HCT116 (cell line): Measurements from ENCODE around the gene KSR1. TPM values are rescaled to one million over a fixed set of nuclear protein-coding genes. Genes with fewer than 3 reads are reported as not detected.

ENCODE experiments used
- ATAC-seq: fragments of 200-7000 bp; cut with Tn5 transposase; 2 replicates; pipeline ENCODE4 v1.9.1; 2020; ENCODE audit warnings: mild to moderate bottlenecking, moderate library complexity
- BruUV-seq: library from RNA; stranded (reverse); fragments of 400-500 nt; replicated peaks from 2 replicates; lab custom pipeline; 2021; lab: Mats Ljungman, UMichigan
- CTCF ChIA-PET: fragments of 300-600 bp; sonication (Branson Sonifier 250); formaldehyde crosslinking; loops from one replicate; lab custom pipeline; 2021; ENCODE audit warnings: antibody characterized with exemption; lab: Charles Lee
- POLR2A ChIA-PET: fragments of 300-600, 350-600 bp; sonication (Branson Sonifier 250); formaldehyde crosslinking; loops from one replicate; lab custom pipeline; 2021; ENCODE audit warnings: antibody characterized with exemption; lab: Charles Lee
- RAD21 ChIA-PET, 2 experiments: fragments of 300-600 bp; sonication (Branson Sonifier 250); formaldehyde crosslinking; loops; one replicate each; lab custom pipeline; 2023; ENCODE audit warnings: low total read pairs in 2 of 2; ENCODE audit not compliant: uncharacterized antibody in 2 of 2, unreplicated experiment in 2 of 2, low non-redundant PET in 1 of 2; lab: Charles Lee
- DNase-seq: peaks from one replicate; pipeline ENCODE4 v3.0.0-alpha.2; 2010; ENCODE audit warnings: low read depth, low spot score
- H2AFZ ChIP-seq: fragments of 200-600 bp; shearing (Covaris generic), sonication (generic); 2 replicates; pipeline ENCODE4 v1.6.1; 2017; ENCODE audit warnings: low read depth, mixed run types, mixed read lengths, antibody characterized with exemption, low read length; ENCODE audit not compliant: poor library complexity, severe bottlenecking
- H3K27ac ChIP-seq: 2 replicates; pipeline ENCODE4 v1.5.1; 2012; ENCODE audit warnings: low read depth, low read length
- H3K27me3 ChIP-seq: fragments of 200-600 bp; sonication (generic); 2 replicates; pipeline ENCODE4 v1.6.1; 2016; ENCODE audit warnings: mixed run types, low read length, mixed read lengths; ENCODE audit not compliant: insufficient read depth
- H3K36me3 ChIP-seq, 2 experiments: fragments of 200-500 bp in 1 of 2; fragments of 200-600 bp in 1 of 2; sonication (Bioruptor generic) in 1 of 2; sonication (generic) in 1 of 2; 2 replicates each; pipeline versions ENCODE4 v1.5.1 to v1.6.1; 2014 to 2016; ENCODE audit warnings: low read length in 2 of 2, inconsistent platforms in 1 of 2, mixed read lengths in 1 of 2, mixed run types in 1 of 2; ENCODE audit not compliant: insufficient read depth in 2 of 2, control insufficient read depth in 1 of 2
- H3K4me1 ChIP-seq, 2 experiments: fragments of 200-600 bp in 1 of 2; sonication (generic) in 1 of 2; 2 replicates each; pipeline versions ENCODE4 v1.5.1 to v1.6.1; 2012 to 2017; ENCODE audit warnings: low read length in 2 of 2, inconsistent platforms in 1 of 2, mild to moderate bottlenecking in 1 of 2, mixed read lengths in 1 of 2, mixed run types in 1 of 2, moderate library complexity in 1 of 2; ENCODE audit not compliant: insufficient read depth in 2 of 2, control insufficient read depth in 1 of 2
- H3K4me2 ChIP-seq: fragments of 200-600 bp; sonication (generic); 2 replicates; pipeline ENCODE4 v1.6.1; 2017; ENCODE audit warnings: mixed run types, low read length, mixed read lengths
- H3K4me3 ChIP-seq, 2 experiments: fragments of 200-600 bp in 1 of 2; sonication (generic) in 1 of 2; replicated peaks in 1 of 2; 2 replicates each; pipeline ENCODE4 v1.5.1; 2011 to 2016; ENCODE audit warnings: low read length in 2 of 2, control low read depth in 1 of 2, low read depth in 1 of 2, mild to moderate bottlenecking in 1 of 2, mixed read lengths in 1 of 2, mixed run types in 1 of 2
- H3K79me2 ChIP-seq: fragments of 200-600 bp; sonication (generic); 2 replicates; pipeline ENCODE4 v1.6.1; 2017; ENCODE audit warnings: mild to moderate bottlenecking, mixed run types, low read length, moderate library complexity, mixed read lengths; ENCODE audit not compliant: insufficient read depth
- H3K9ac ChIP-seq: fragments of 200-600 bp; sonication (generic); 2 replicates; pipeline ENCODE4 v1.6.1; 2016; ENCODE audit warnings: low read length, mixed read lengths
- H3K9me2 ChIP-seq: fragments of 200-600 bp; sonication (generic), shearing (Covaris generic); 2 replicates; pipeline ENCODE4 v1.6.1; 2017; ENCODE audit warnings: mixed run types, mild to moderate bottlenecking, moderate library complexity; ENCODE audit not compliant: insufficient read depth
- H3K9me3 ChIP-seq, 2 experiments: fragments of 200-500 bp in 1 of 2; fragments of 200-600 bp in 1 of 2; sonication (Bioruptor generic) in 1 of 2; sonication (generic) in 1 of 2; 2 replicates each; pipeline ENCODE4 v1.6.1; 2014 to 2017; ENCODE audit warnings: low read length in 2 of 2, mixed read lengths in 2 of 2, inconsistent platforms in 1 of 2, low read depth in 1 of 2, mild to moderate bottlenecking in 1 of 2, mixed run types in 1 of 2, moderate library complexity in 1 of 2; ENCODE audit not compliant: control insufficient read depth in 1 of 2, insufficient read depth in 1 of 2
- H4K20me1 ChIP-seq: fragments of 200-600 bp; sonication (generic), shearing (Covaris generic); 2 replicates; pipeline ENCODE4 v1.6.1; 2017; ENCODE audit warnings: mixed run types, mild to moderate bottlenecking, moderate library complexity; ENCODE audit not compliant: insufficient read depth
- CEBPB ChIP-seq: IDR thresholded peaks from 2 replicates; pipeline ENCODE4 v1.6.1; 2012; ENCODE audit warnings: low read depth
- FOSL1 ChIP-seq: IDR thresholded peaks from 2 replicates; pipeline ENCODE4 v1.6.1; 2012; ENCODE audit warnings: low read depth
- POLR2AphosphoS5 ChIP-seq: IDR thresholded peaks from 2 replicates; pipeline ENCODE4 v1.6.1; 2011; ENCODE audit warnings: mild to moderate bottlenecking, low read depth, low read length, moderate library complexity
- RAD21 ChIP-seq: IDR thresholded peaks from 2 replicates; pipeline ENCODE4 v1.6.1; 2012; ENCODE audit warnings: low read depth, mild to moderate bottlenecking
- TCF7L2 ChIP-seq: IDR thresholded peaks from 2 replicates; pipeline ENCODE4 v1.7.0; 2011; ENCODE audit warnings: borderline replicate concordance, inconsistent platforms; ENCODE audit not compliant: insufficient read depth, insufficient read length; ENCODE audit errors: extremely low read depth
- intact Hi-C: fragments of 100-400 bp; cut with micrococcal nuclease; formaldehyde crosslinking; loops from 2 replicates; pipeline ENCODE4 v1.10.0; 2022
- total RNA-seq: library from RNA; stranded (reverse); gene quantifications from one replicate; pipeline ENCODE4 v1.2.1, GENCODE V29; 2021; ENCODE audit not compliant: unreplicated experiment
- TF ChIP-seq, protein P1 (sequence below): IDR thresholded peaks from 2 replicates; pipeline ENCODE4 v1.6.1; 2012
- TF ChIP-seq, protein P2 (sequence below), 3 experiments: fragments of 200-600 bp in 1 of 3; sonication (generic) in 1 of 3; IDR thresholded peaks in 2 of 3; conservative IDR thresholded peaks in 1 of 3; 2 replicates each; pipeline ENCODE4 v1.5.1; 2012 to 2017; ENCODE audit warnings: low read depth in 2 of 3, low read length in 2 of 3, antibody characterized with exemption in 1 of 3, borderline replicate concordance in 1 of 3, control low read depth in 1 of 3, mild to moderate bottlenecking in 1 of 3, mixed read lengths in 1 of 3, mixed run types in 1 of 3, moderate library complexity in 1 of 3; ENCODE audit not compliant: insufficient read depth in 1 of 3

KSR1 gene
- total RNA-seq, 1 experiment from 2014 or later: 16.5 TPM

DNA sequence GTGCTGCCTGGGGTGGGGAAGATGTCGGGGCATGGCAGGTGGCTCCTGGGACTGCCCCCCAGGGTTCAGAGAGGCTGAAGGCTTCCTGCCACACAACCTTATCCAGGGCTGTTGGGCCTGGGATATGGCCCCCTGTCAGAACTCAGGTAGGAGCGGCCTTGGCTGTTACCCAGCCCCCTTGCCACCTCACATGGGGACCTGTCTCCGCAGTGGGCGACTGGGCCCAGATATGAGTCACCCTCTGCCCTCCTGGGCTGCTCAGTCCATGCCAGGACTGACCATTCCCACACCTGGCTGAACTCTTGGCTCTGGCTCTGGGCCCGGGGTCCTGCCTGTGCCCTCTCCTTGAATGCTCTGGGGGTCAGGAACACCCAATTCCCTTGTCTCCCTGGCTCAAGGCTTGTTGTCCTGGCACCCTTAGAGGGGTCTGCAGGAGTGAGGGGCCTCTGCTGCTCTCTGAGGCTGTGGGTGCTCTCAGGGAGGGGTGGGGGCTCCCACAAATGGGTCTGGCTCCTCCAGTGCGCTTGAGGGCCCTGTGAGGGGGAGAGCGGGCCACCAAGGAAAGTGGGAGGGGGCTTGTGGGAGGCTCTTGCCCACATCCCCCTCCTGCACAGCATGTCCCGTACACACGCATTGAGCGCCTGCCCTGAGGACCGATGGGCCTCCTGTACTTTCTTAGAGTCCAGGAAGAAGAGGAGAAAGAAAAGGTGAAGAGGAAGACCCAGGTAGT is 210.7 kb downstream of the KSR1 start:
- H3K27ac ChIP-seq: no peak overlapping the region
- TF ChIP-seq, protein P1, sequence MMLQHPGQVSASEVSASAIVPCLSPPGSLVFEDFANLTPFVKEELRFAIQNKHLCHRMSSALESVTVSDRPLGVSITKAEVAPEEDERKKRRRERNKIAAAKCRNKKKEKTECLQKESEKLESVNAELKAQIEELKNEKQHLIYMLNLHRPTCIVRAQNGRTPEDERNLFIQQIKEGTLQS: no peak
- TF ChIP-seq RAD21 (no peak), TCF7L2 (no peak), POLR2AphosphoS5 (no peak), CEBPB (no peak), FOSL1 (no peak)
- TF ChIP-seq, protein P2, sequence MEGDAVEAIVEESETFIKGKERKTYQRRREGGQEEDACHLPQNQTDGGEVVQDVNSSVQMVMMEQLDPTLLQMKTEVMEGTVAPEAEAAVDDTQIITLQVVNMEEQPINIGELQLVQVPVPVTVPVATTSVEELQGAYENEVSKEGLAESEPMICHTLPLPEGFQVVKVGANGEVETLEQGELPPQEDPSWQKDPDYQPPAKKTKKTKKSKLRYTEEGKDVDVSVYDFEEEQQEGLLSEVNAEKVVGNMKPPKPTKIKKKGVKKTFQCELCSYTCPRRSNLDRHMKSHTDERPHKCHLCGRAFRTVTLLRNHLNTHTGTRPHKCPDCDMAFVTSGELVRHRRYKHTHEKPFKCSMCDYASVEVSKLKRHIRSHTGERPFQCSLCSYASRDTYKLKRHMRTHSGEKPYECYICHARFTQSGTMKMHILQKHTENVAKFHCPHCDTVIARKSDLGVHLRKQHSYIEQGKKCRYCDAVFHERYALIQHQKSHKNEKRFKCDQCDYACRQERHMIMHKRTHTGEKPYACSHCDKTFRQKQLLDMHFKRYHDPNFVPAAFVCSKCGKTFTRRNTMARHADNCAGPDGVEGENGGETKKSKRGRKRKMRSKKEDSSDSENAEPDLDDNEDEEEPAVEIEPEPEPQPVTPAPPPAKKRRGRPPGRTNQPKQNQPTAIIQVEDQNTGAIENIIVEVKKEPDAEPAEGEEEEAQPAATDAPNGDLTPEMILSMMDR (IDR thresholded peaks at IDR 0.05 in 2 of 3, conservative IDR thresholded peaks at IDR 0.05 in 1 of 3; ENCODE audit: borderline replicate concordance in 1 of 3, insufficient read depth in 1 of 3, low read depth in 2 of 3, low read length in 2 of 3): no peak
- H3K9me2 ChIP-seq: no peaks in the 10 kb centered on the region
- H2AFZ ChIP-seq: no peak overlapping the region
- POLR2A ChIA-PET: no interaction called here
- intact Hi-C loops: no loop called here
- CTCF ChIA-PET: interaction anchor here (1.0 kb wide), 1 partner anchor 12 kb away, joined by 4 read pairs; no protein-coding TSS in a partner anchor
- RAD21 ChIA-PET: no interaction called here
- BruUV-seq: no TSS peak
- no peak overlapping the region for H3K4me2 ChIP-seq
- no peaks in the 10 kb centered on the region for H3K79me2 ChIP-seq
- no peak for DNase-seq
- no peaks in the 10 kb centered on the region for H4K20me1 ChIP-seq
- H3K4me1 ChIP-seq: no peaks in the 10 kb centered on the region
- no peaks in the 10 kb centered on the region for H3K9me3 ChIP-seq
- no peak overlapping the region for H3K9ac ChIP-seq
- no peaks in the 10 kb centered on the region for H3K27me3 ChIP-seq
- no peak for ATAC-seq
- no peaks in the 10 kb centered on the region for H3K36me3 ChIP-seq
- H3K4me3 ChIP-seq: no peak overlapping the region
